ENCODE data around the gene TPSD1. TPM values are rescaled to one million over a fixed set of nuclear protein-coding genes. Genes with fewer than 3 reads are reported as not detected.

The TPSD1 gene
- polyA plus RNA-seq, 3 donors from 2014 or later: not detected

DNA sequence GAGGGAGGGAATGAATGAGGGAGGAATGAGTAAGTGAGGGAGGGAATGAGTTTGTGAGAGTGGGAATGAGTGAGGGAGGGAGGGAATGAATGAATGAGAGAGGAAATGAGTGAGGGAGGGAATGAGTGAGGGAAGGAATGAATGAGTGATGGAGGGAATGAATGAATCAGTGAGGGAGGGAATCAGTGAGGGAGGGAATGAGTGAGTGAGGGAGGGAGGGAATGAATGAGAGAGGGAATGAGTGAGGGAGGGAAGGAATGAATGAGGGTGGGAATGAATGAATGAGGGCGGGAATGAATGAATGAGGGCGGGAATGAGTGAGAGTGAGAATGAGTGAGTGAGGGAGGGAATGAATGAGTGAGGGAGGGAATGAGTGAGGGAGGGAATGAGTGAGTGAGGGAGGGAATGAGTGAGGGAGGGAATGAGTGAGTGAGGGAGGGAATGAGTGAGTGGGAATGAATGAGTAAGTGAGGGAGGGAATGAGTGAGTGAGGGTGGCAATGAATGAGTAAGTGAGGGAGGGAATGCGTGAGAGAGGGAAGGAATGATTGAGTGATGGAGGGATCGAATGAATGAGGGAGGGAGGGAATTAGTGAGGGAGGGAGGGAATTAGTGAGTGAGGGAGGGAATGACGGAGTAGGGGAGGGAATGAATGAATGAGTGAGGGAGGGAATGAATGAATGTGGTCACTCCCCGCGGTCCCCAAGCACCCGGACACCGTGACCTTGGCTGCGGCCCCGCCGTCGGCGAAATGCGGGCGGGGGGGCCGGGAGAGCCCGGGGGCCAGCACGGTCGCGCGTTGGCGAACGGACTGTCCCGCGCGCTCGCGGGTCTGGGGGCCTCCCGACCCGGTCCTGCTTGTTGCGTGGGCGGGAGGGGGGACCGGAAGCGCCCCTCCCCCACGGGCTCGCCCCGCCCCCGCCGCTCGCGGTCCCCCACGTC lies 52.4 kb downstream of the TPSD1 start:
- DNase-seq: no peak
- Mint-ChIP-seq H3K36me3 (peaks cover 0 to 3% (median 0%) of the 10 kb centered on the region in 3 donors), H3K4me1 (peaks cover 28 to 48% of the 10 kb centered on the region in 2 donors), H3K4me3 (peak overlapping the region; percentile 85 to 95 (median 91)), H3K27me3 (ENCODE audit: low read depth in 3 of 3) (peaks cover 6 to 16% (median 15%) of the 10 kb centered on the region in 3 donors), H3K27ac (peak overlapping the region; percentile 48 to 99 (median 99)), H3K9me3 (no peaks in the 10 kb centered on the region)

Other genes with a start within 250 kb of the TPSD1 start
- gene SSTR5, start 183.3 kb upstream of the TPSD1 start, polyA plus RNA-seq: not detected
- not detected for gene C1QTNF8, start 159.8 kb upstream of the TPSD1 start, polyA plus RNA-seq
- gene CACNA1H, start 103.0 kb upstream of the TPSD1 start, polyA plus RNA-seq: under 1 TPM in 1 of 3 donors, not detected in 2; 0.22 TPM
- not detected for gene TPSG1, start 30.8 kb upstream of the TPSD1 start, polyA plus RNA-seq
- gene TPSB2, start 25.9 kb upstream of the TPSD1 start, polyA plus RNA-seq: not detected
- gene TPSAB1, start 15.4 kb upstream of the TPSD1 start, polyA plus RNA-seq: not detected
- 100 to 1,000 TPM in 2 of 3 donors, 10 to 100 TPM in 1; 94.1 to 119 (median 101) TPM for gene UBE2I, start 53.6 kb downstream of the TPSD1 start, polyA plus RNA-seq
- 1 to 10 TPM in 2 of 3 donors, not detected in 1; 1.9 to 4.0 TPM for gene BAIAP3, start 77.6 kb downstream of the TPSD1 start, polyA plus RNA-seq
- 100 to 1,000 TPM; 104 to 143 (median 114) TPM for gene TSR3, start 95.8 kb downstream of the TPSD1 start, polyA plus RNA-seq
- gene GNPTG, start 95.9 kb downstream of the TPSD1 start, polyA plus RNA-seq: 10 to 100 TPM; 44.3 to 76.5 (median 64.1) TPM
- gene UNKL, start 158.6 kb downstream of the TPSD1 start, polyA plus RNA-seq: 10 to 100 TPM in 1 of 3 donors, 1 to 10 TPM in 2; 1.0 to 14.5 (median 5.9) TPM
- 10 to 100 TPM; 59.3 to 79.9 (median 64.7) TPM for gene UQCC4, start 164.7 kb downstream of the TPSD1 start, polyA plus RNA-seq
- gene PERCC1, start 175.0 kb downstream of the TPSD1 start, polyA plus RNA-seq: not detected
- gene CCDC154, start 188.5 kb downstream of the TPSD1 start, polyA plus RNA-seq: not detected
- 10 to 100 TPM; 19.8 to 44.8 (median 21.5) TPM for gene CLCN7, start 219.0 kb downstream of the TPSD1 start, polyA plus RNA-seq
- gene PTX4, start 232.9 kb downstream of the TPSD1 start, polyA plus RNA-seq: not detected
- 10 to 100 TPM; 12.0 to 16.4 (median 12.3) TPM for gene TELO2, start 237.3 kb downstream of the TPSD1 start, polyA plus RNA-seq